Body of pancreas (tissue), 4 donors: ENCODE data around the gene ADAMTSL3.

Experiments used
- CTCF ChIP-seq, 7 experiments: fragments of 450-650 bp in 4 of 7; fragments of 200-600 bp in 3 of 7; sonication (generic) in 3 of 7; IDR thresholded peaks; one replicate each; pipeline ENCODE4 v1.5.1; 2016 to 2019; ENCODE audit warnings: antibody characterized with exemption in 7 of 7
- POLR2A ChIP-seq, 3 donors: fragments of 450-650 bp; IDR thresholded peaks; one replicate each; pipeline ENCODE4 v1.6.1; 2016; ENCODE audit warnings: antibody characterized with exemption in 3 of 3, mild to moderate bottlenecking in 2 of 3

- TF ChIP-seq POLR2A (IDR thresholded peaks at IDR 0.05) (no peak), CTCF (IDR thresholded peaks at IDR 0.05) (no peak)
These were observed 307.4 kb downstream of the ADAMTSL3 start for GRCh38 chr15:83961311-83961710.
